ENCODE results near the gene EYA2. TPM values are rescaled to one million over a fixed set of nuclear protein-coding genes. Genes with fewer than 3 reads are reported as not detected.

EYA2 gene
- total and polyA plus RNA-seq, 2 donors (not counting 3 experiments of a cell fraction or from before 2014, with no cell fraction given) = not detected

DNA sequence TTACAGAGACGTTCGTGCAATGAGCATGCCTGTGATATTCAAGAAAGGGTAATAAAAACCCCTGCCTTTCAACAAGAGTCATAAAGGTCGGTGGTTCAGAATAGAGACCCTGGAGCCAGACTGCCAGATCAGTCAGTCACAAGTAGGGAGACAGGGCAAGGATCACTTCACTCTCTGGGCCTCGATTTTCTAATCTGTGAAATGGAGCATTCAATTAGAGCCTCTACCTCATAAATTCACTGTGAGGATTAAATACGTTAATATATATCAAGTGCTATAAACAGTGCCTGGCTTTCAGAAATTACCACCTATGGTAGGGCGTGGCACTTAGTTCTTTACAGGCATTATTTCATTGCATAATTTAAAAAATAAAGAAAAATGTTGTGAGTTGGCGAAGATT lies 43.7 kb upstream of the EYA2 start:
- Histone ChIP-seq H3K9ac (replicated peaks; ENCODE audit: extremely low read depth, insufficient read depth, low read length) (no peak overlapping the region), H3K4me3 (replicated peaks in 1 of 3; ENCODE audit: insufficient read depth in 1 of 3, low read depth in 1 of 3, low read length in 3 of 3) (no peak overlapping the region), H3K4me2 (ENCODE audit: insufficient read depth, low read length) (no peak overlapping the region), H3K9me3 (replicated peaks; ENCODE audit: control insufficient read depth, insufficient read depth, low read length) (no peaks in the 10 kb centered on the region), H3K36me3 (ENCODE audit: control insufficient read depth in 2 of 2, extremely low read depth in 1 of 2, insufficient read depth in 2 of 2, low read length in 2 of 2) (no peaks in the 10 kb centered on the region), H4K20me1 (replicated peaks; ENCODE audit: control insufficient read depth, extremely low read depth, insufficient read depth, low read length) (no peaks in the 10 kb centered on the region), H3K27ac (ENCODE audit: insufficient read depth, low read depth, low read length) (no peak overlapping the region), H3K79me2 (ENCODE audit: control insufficient read depth, insufficient read depth, low read length) (no peaks in the 10 kb centered on the region), H3K9me1 (replicated peaks; ENCODE audit: control insufficient read depth, extremely low read depth, insufficient read depth, low read length) (no peaks in the 10 kb centered on the region), H3K27me3 (ENCODE audit: control insufficient read depth in 2 of 2, insufficient read depth in 2 of 2, low read length in 2 of 2) (no peaks in the 10 kb centered on the region), H2AFZ (ENCODE audit: low read depth, low read length) (no peak overlapping the region), H3K4me1 (ENCODE audit: control insufficient read depth, extremely low read depth, insufficient read depth, low read length) (no peaks in the 10 kb centered on the region)
- ChIA-PET CTCF (no interaction called here), POLR2A (no interaction called here)
- dilution Hi-C loops (cut with MboI; ENCODE audit: extremely low pct_ligation_motif_present, low sequenced_read_pairs) (no loop called here), intact Hi-C loops (cut with micrococcal nuclease) (no loop called here)
- BruUV-seq (replicated peaks) = no TSS peak
- FAIRE-seq = no peak
- no peak for DNase-seq (ENCODE audit: low read depth, low spot score)
- TF ChIP-seq, protein P1, sequence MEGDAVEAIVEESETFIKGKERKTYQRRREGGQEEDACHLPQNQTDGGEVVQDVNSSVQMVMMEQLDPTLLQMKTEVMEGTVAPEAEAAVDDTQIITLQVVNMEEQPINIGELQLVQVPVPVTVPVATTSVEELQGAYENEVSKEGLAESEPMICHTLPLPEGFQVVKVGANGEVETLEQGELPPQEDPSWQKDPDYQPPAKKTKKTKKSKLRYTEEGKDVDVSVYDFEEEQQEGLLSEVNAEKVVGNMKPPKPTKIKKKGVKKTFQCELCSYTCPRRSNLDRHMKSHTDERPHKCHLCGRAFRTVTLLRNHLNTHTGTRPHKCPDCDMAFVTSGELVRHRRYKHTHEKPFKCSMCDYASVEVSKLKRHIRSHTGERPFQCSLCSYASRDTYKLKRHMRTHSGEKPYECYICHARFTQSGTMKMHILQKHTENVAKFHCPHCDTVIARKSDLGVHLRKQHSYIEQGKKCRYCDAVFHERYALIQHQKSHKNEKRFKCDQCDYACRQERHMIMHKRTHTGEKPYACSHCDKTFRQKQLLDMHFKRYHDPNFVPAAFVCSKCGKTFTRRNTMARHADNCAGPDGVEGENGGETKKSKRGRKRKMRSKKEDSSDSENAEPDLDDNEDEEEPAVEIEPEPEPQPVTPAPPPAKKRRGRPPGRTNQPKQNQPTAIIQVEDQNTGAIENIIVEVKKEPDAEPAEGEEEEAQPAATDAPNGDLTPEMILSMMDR (IDR thresholded peaks at IDR 0.05; ENCODE audit: extremely low read depth in 1 of 2, insufficient read depth in 1 of 2, low read depth in 1 of 2, low read length in 2 of 2) = no peak
- TF ChIP-seq, protein P2, sequence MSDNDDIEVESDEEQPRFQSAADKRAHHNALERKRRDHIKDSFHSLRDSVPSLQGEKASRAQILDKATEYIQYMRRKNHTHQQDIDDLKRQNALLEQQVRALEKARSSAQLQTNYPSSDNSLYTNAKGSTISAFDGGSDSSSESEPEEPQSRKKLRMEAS (IDR thresholded peaks at IDR 0.05; ENCODE audit: insufficient read depth, insufficient read length) = no peak
- TF ChIP-seq GATA2 (IDR thresholded peaks at IDR 0.05; ENCODE audit: insufficient read depth, insufficient read length, low read depth, low read length) (no peak), FOS (IDR thresholded peaks at IDR 0.05; ENCODE audit: borderline replicate concordance, insufficient read depth, low read length) (no peak), JUN (IDR thresholded peaks at IDR 0.05; ENCODE audit: borderline replicate concordance, insufficient read depth, insufficient read length, low read depth) (no peak), POLR2AphosphoS5 (IDR thresholded peaks at IDR 0.05; ENCODE audit: insufficient read depth, low read depth, low read length) (no peak)

Measured in endothelial cell of umbilical vein (primary cell).